Pancreas (tissue), 10 donors: Measurements from ENCODE around the gene LRIT3. TPM values are rescaled to one million over a fixed set of nuclear protein-coding genes. Genes with fewer than 3 reads are reported as not detected.
A peak's percentile ranks its signal among the peaks of the same experiment; 100 is the strongest.
"Not testable (repeated sequence)": the region's sequence is repeated elsewhere in the genome, so short reads cannot be mapped to it uniquely, and the experiment has no call there.

Source experiments
- ATAC-seq, 4 donors: fragments of 200-7000 bp; cut with Tn5 transposase; one replicate each; pipeline versions ENCODE4 v1.8.0 to v1.9.1; 2020; ENCODE audit warnings: mild to moderate bottlenecking in 4 of 4, moderate library complexity in 4 of 4
- DNase-seq, 6 donors: peaks; one replicate each; pipeline ENCODE4 v3.0.0-alpha.2; 2020
- FAIRE-seq: peaks from 2 replicates; lab custom pipeline; 2012; peaks lifted over from hg19 to GRCh38; lab: Jason Lieb, UNC
- H3K27ac ChIP-seq, 4 donors: fragments of 200-600 bp; sonication (generic); 1 replicate in 3 of 4; 2 replicates in 1 of 4; pipeline versions ENCODE4 v1.5.0 to v1.8.0; 2020
- H3K27me3 ChIP-seq, 4 donors: fragments of 200-600 bp; one replicate each; pipeline ENCODE4 v1.8.0; 2021
- H3K36me3 ChIP-seq, 3 donors: fragments of 200-600 bp; sonication (generic) in 1 of 3; one replicate each; pipeline versions ENCODE4 v1.5.0 to v1.8.0; 2020 to 2021
- H3K4me1 ChIP-seq, 3 donors: fragments of 200-600 bp; one replicate each; pipeline ENCODE4 v1.8.0; 2021
- H3K4me3 ChIP-seq, 4 donors: fragments of 200-600 bp; sonication (generic) in 2 of 4; one replicate each; pipeline versions ENCODE4 v1.5.0 to v1.8.0; 2020 to 2021
- H3K9me3 ChIP-seq, 4 donors: fragments of 200-600 bp; one replicate each; pipeline ENCODE4 v1.8.0; 2021
- WGBS, 2 donors: extraction: QIAGEN DNeasy Blood & Tissue Kit; methylation state at CpG; one replicate each; pipeline ENCODE4 v1.1.7; 2013; 5-methylcytosine and 5-hydroxymethylcytosine counted together
- intact Hi-C, 3 donors: fragments of 100-400 bp; cut with DNase I; formaldehyde crosslinking; loops; one replicate each; pipeline versions ENCODE4 v1.11.1 to v1.14.2; 2022
- polyA plus RNA-seq, 2 donors: library from polyadenylated mRNA; stranded (reverse); fragments of 200-250 nt; gene quantifications; one replicate each; pipeline ENCODE4 v1.2.3, GENCODE V29; 2013
- total RNA-seq, 6 donors: library from RNA; stranded (reverse); fragmentation: NEBNext Ultra II Directional in 4 of 6; extraction: Animal tissue kit (Norgen Biotek cat#: 25700) in 4 of 6; gene quantifications; one replicate each; pipeline versions ENCODE4 v1.2.1 to v1.2.4, GENCODE V29; 2021 to 2023
- TF ChIP-seq, protein P1 (sequence below), 4 donors: fragments of 200-600 bp; sonication (generic) in 3 of 4; IDR thresholded peaks; one replicate each; pipeline versions ENCODE4 v1.5.0 to v1.8.0; 2021; ENCODE audit warnings: antibody characterized with exemption in 4 of 4
- donor health status: healthy with polysubstance abuse.
- donor health status: DM: no; HTN: no; CAD: no; lungs with moderate emphysema.
- donor health status: DM: no; HTN: no; CAD: no.
- donor health status: control.
- donor health status: control.
- donor health status: Bipolar disorder and iron deficiency.
- donor health status: DM: yes; HTN: yes; CAD: no.
- donor health status: DM: no; HTN: no; CAD: no.
- donor health status: DM: no; HTN: no; CAD: no.
- donor health status: DM: yes; HTN: yes; CAD: no.

The LRIT3 gene
- total and polyA plus RNA-seq, 8 donors: 0.06 to 0.38 (median 0.15) TPM

- 74 to 80% methylated on average over 3 of the region's 3 CpGs for WGBS, 2 donors
- no peak for DNase-seq
- no peak for ATAC-seq
- H3K27ac ChIP-seq: no peak overlapping the region
- TF ChIP-seq, protein P1, sequence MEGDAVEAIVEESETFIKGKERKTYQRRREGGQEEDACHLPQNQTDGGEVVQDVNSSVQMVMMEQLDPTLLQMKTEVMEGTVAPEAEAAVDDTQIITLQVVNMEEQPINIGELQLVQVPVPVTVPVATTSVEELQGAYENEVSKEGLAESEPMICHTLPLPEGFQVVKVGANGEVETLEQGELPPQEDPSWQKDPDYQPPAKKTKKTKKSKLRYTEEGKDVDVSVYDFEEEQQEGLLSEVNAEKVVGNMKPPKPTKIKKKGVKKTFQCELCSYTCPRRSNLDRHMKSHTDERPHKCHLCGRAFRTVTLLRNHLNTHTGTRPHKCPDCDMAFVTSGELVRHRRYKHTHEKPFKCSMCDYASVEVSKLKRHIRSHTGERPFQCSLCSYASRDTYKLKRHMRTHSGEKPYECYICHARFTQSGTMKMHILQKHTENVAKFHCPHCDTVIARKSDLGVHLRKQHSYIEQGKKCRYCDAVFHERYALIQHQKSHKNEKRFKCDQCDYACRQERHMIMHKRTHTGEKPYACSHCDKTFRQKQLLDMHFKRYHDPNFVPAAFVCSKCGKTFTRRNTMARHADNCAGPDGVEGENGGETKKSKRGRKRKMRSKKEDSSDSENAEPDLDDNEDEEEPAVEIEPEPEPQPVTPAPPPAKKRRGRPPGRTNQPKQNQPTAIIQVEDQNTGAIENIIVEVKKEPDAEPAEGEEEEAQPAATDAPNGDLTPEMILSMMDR (IDR thresholded peaks at IDR 0.05): no peak
- no peaks in the 10 kb centered on the region for H3K36me3 ChIP-seq
- H3K27me3 ChIP-seq: no peaks in the 10 kb centered on the region
- intact Hi-C loops: no loop called here
- H3K9me3 ChIP-seq: no peaks in the 10 kb centered on the region
- no peaks in the 10 kb centered on the region for H3K4me1 ChIP-seq
- no peak for FAIRE-seq
- no peak overlapping the region for H3K4me3 ChIP-seq
Measured at GRCh38 chr4:109836985-109837384, 10.9 kb upstream of the LRIT3 start.

DNA sequence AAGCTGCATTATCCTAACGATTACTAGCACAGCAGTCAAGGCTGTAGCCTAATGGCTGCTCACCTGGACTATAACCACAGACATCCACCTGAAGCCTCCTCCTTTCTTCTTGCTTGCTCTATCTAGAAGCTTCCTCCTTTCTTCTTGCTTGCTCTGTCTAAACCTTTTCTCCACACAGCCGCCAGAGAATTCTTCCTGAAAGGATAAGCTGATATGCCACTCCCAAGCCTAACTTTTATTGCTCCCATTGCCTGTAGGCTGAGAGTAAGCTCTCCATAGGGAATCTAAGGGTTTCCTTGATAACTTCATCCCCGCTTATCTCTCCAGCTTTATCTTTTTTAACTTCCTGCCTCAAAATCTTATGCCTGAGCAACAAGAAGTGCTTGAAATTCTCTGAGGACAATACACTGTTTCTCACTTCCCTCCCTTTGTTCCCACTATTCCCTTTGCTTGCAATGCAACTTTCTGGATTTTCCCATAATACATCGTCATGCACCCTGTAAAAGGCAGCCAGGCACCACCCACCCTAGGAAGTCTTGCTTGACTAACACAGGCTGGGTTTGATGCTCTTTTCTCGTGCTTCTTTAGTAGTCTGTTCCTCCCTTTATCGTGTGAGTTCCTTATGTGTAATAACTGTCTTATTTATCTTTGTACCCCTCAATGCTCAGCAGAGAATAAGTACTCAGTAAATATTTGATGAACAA is 1.4 kb upstream of the LRIT3 start:
- Histone ChIP-seq H3K36me3 (no peaks in the 10 kb centered on the region), H3K27ac (no peak overlapping the region), H3K9me3 (no peaks in the 10 kb centered on the region), H3K4me3 (no peak overlapping the region), H3K4me1 (peaks cover 9 to 26% (median 13%) of the 10 kb centered on the region in 3 donors), H3K27me3 (no peaks in the 10 kb centered on the region)
- DNase-seq: no peak
- no peak for FAIRE-seq
- ATAC-seq: peak in 1 of 4 donors; percentile 15
- 31 to 33% methylated on average over 6 of the region's 6 CpGs for WGBS, 2 donors
- intact Hi-C loops: no loop called here
- TF ChIP-seq, protein P1 (IDR thresholded peaks at IDR 0.05): no peak

DNA sequence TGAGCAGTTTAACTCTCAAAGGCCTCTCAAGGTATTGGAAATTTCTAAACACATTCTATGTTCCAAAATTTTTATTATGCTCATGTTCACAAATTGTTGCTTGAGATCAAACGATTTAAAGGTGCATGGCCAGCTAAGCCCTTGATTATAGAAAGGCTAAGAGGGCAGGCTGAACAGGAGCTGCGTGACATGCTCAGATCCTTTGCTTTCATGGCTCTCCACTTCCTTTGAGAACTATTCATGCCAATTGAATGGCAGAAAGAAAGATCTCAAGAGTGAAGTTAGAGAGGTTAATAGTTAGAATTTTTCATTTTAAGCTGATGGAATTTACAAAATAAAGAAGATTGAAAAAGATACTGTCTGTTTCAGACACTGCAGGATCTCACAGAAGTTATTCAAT is 594 bp downstream of the LRIT3 start:
- DNase-seq (no peak), ATAC-seq (peak in 3 of 4 donors; percentile 17 to 51 (median 40))

DNA sequence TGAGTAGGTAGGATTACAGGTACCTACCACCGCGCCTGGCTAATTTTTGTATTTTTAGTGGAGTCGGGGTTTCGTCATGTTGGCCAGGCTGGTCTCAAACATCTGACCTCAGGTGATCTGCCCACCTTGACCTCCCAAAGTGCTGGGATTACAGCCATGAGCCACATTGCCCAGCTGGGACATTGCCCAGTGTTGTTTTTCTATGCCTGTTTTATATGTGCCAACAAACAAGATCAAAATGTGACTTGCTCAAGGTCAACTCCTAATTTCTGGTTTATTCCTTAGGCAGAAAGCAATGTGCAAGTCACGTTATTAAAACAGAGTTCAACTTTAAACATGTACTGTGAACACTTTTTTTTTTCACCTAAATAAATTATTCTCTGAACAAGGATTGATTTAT is 2.7 kb downstream of the LRIT3 start:
- intact Hi-C loops: no loop called here
- TF ChIP-seq, protein P1 (IDR thresholded peaks at IDR 0.05): no peak
- Histone ChIP-seq H3K27ac (no peak overlapping the region), H3K4me1 (peaks cover 9 to 26% (median 10%) of the 10 kb centered on the region in 3 donors), H3K27me3 (no peaks in the 10 kb centered on the region), H3K36me3 (no peaks in the 10 kb centered on the region), H3K4me3 (no peak overlapping the region), H3K9me3 (no peaks in the 10 kb centered on the region)
- DNase-seq (peak in 3 of 6 donors; percentile 33 to 39 (median 35)), FAIRE-seq (no peak), ATAC-seq (peak in 3 of 4 donors; percentile 59 to 80 (median 67))
- 35 to 41% methylated on average over 5 of the region's 5 CpGs for WGBS, 2 donors

More for the DNA sequence above, 594 bp downstream of the LRIT3 start:
- no peak for FAIRE-seq
- Histone ChIP-seq H3K4me3 (no peak overlapping the region), H3K4me1 (peaks cover 9 to 26% (median 13%) of the 10 kb centered on the region in 3 donors), H3K36me3 (no peaks in the 10 kb centered on the region), H3K9me3 (no peaks in the 10 kb centered on the region), H3K27me3 (no peaks in the 10 kb centered on the region), H3K27ac (no peak overlapping the region)
- 35 to 43% methylated on average over 2 of the region's 2 CpGs for WGBS, 2 donors
- TF ChIP-seq, protein P1 (IDR thresholded peaks at IDR 0.05): no peak
- intact Hi-C loops: no loop called here

DNA sequence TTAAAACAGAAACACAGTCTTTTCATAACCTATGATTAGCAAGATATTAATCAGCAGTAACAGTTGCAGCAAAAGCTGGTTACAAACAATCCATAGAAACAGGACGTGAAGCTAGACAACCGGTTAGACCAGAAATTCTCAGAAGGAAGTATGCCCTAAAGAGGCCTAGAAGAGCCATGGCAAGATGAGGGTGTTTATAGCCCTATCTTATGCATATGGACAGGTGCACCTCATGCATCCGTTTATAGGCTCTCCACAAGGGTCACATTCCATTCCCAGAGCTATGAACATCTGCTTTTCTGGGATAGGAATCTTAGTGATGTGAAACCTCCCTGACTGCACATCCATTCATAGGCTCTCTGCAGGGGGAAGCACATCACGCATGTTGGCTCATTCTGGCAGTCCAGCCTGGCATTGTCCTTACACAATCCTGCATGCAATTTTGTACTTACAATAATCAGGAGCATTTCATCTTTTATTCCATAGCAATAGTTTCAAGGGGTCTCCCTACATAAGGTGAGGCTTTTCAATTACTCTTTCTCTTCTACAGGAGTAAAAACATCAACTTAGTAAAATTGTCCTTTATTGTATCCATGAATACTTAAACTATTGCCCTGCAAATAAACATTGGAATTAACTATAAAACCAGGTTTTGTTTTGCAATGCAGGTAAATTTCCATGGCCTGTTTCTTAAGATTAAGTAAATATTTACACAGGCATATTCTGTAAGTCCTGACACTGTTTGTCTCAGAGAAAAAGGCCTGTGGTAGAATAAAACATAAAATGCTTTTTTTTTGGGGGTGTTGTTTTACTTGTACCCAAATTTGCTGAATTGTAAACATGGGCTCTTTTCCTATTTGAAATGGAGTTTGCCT is 11.8 kb downstream of the LRIT3 start:
- FAIRE-seq, DNase-seq, H3K9me3 ChIP-seq, H3K27ac ChIP-seq, H3K4me3 ChIP-seq, H3K4me1 ChIP-seq, H3K27me3 ChIP-seq, intact Hi-C loops, H3K36me3 ChIP-seq: not testable (repeated sequence)
- WGBS, 2 donors: 72 to 74% methylated on average over 4 of the region's 4 CpGs
- peak in 1 of 4 donors; percentile 61 for ATAC-seq
